DND-41 (cell line): ENCODE results near the gene JUND.

ENCODE experiments used
- EZH2 ChIP-seq: IDR thresholded peaks from 3 replicates; pipeline ENCODE4 v1.6.1; 2012; ENCODE audit warnings: borderline replicate concordance, low read depth, mild to moderate bottlenecking, moderate library complexity, low read length, inconsistent platforms; ENCODE audit not compliant: severe bottlenecking
- TF ChIP-seq, protein P1 (sequence below): IDR thresholded peaks from 2 replicates; pipeline ENCODE4 v1.5.1; 2012; ENCODE audit warnings: borderline replicate concordance, low read length, moderate library complexity, mild to moderate bottlenecking; ENCODE audit not compliant: poor library complexity, severe bottlenecking; ENCODE audit errors: extremely low read depth

DNA sequence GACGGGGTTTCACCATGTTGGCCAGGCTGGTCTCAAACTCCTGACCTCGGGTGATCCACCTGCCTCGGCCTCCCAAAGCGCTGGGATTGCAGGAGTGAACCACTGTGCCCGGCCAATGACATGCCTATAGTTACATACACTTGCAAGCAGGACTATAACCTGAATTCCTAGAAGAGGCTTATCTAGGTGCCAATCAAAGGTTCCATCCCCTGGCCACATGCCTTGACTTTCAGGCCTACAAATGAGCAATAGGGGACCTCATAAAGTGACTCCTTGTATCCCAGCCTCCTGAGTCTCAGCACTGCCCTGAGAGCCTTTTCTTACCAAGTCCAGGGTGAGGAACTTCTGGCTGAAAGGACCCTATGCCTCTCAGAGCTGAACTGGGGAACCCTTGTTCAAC is 45.4 kb upstream of the JUND start:
- TF ChIP-seq, protein P1, sequence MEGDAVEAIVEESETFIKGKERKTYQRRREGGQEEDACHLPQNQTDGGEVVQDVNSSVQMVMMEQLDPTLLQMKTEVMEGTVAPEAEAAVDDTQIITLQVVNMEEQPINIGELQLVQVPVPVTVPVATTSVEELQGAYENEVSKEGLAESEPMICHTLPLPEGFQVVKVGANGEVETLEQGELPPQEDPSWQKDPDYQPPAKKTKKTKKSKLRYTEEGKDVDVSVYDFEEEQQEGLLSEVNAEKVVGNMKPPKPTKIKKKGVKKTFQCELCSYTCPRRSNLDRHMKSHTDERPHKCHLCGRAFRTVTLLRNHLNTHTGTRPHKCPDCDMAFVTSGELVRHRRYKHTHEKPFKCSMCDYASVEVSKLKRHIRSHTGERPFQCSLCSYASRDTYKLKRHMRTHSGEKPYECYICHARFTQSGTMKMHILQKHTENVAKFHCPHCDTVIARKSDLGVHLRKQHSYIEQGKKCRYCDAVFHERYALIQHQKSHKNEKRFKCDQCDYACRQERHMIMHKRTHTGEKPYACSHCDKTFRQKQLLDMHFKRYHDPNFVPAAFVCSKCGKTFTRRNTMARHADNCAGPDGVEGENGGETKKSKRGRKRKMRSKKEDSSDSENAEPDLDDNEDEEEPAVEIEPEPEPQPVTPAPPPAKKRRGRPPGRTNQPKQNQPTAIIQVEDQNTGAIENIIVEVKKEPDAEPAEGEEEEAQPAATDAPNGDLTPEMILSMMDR: no peak
- no peak for TF ChIP-seq EZH2
